Measurements from ENCODE around the gene ZFTA. TPM values are rescaled to one million over a fixed set of nuclear protein-coding genes. Genes with fewer than 3 reads are reported as not detected.

The ZFTA gene
- total and polyA plus RNA-seq, 4 donors, result 1.7 to 12.1 (median 6.8) TPM

DNA sequence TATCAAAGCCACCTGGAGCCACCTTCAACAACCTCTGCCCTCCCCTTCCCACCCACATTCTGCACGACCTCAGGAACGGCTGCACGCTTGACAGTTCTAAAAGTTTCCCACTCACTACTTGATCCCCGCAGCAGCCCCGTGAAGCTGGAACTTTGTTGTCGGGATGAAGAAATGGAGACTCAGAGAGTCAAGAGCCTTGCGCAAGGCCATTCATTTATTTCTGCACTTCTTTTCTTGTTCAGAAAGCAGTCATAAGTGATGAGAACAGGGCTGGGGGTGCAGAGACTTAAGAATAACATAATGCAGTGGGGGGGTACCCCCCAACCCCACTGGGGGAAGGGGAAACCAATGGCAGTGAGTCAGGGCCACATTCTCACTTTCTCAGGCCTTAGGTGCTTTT lies 2.2 kb upstream of the ZFTA start:
- no peak for DNase-seq (ENCODE audit: low spot score)
- 90% methylated on average over 7 of the region's 7 CpGs for WGBS

More for the DNA sequence above, 2.2 kb upstream of the ZFTA start:
- Histone ChIP-seq H3K9me3 (ENCODE audit: control insufficient read depth in 4 of 4, low read length in 3 of 4) (no peaks in the 10 kb centered on the region), H3K4me3 (ENCODE audit: low read depth in 1 of 3, low read length in 3 of 3) (no peak overlapping the region), H3K36me3 (ENCODE audit: control insufficient read depth in 4 of 4, insufficient read depth in 3 of 4, low read depth in 1 of 4, low read length in 3 of 4) (no peaks in the 10 kb centered on the region), H3K4me1 (ENCODE audit: control insufficient read depth in 4 of 4, insufficient read depth in 4 of 4, low read length in 3 of 4) (peaks cover 12 to 31% (median 24%) of the 10 kb centered on the region in 4 donors), H3K9ac (ENCODE audit: low read depth in 1 of 2, low read length in 2 of 2) (no peak overlapping the region), H3K27me3 (ENCODE audit: control insufficient read depth in 4 of 4, insufficient read depth in 4 of 4, low read length in 3 of 4) (no peaks in the 10 kb centered on the region), H3K27ac (ENCODE audit: low read depth in 1 of 2, low read length in 2 of 2) (no peak overlapping the region)
- TF ChIP-seq EGR1 (IDR thresholded peaks at IDR 0.05; ENCODE audit: low read depth in 2 of 2) (no peak), NR2F2 (IDR thresholded peaks at IDR 0.05) (no peak), FOXA1 (IDR thresholded peaks at IDR 0.05) (no peak), MAX (IDR thresholded peaks at IDR 0.05) (no peak), ATF3 (IDR thresholded peaks at IDR 0.05) (no peak), FOXA2 (IDR thresholded peaks at IDR 0.05) (no peak), HNF4A (conservative IDR thresholded peaks at IDR 0.05) (no peak), YY1 (IDR thresholded peaks at IDR 0.05) (no peak), GABPA (IDR thresholded peaks at IDR 0.05 in 1 of 2, conservative IDR thresholded peaks at IDR 0.05 in 1 of 2) (no peak), RAD21 (IDR thresholded peaks at IDR 0.05) (no peak), TAF1 (conservative IDR thresholded peaks at IDR 0.05) (no peak), SP1 (IDR thresholded peaks at IDR 0.05) (no peak), RXRA (IDR thresholded peaks at IDR 0.05) (no peak), HNF4G (IDR thresholded peaks at IDR 0.05) (no peak), ZBTB33 (IDR thresholded peaks at IDR 0.05) (no peak), REST (IDR thresholded peaks at IDR 0.05) (no peak), JUND (IDR thresholded peaks at IDR 0.05) (no peak), CTCF (IDR thresholded peaks at IDR 0.05; ENCODE audit: low read depth, low read length, missing input control) (no peak)
